ENCODE data around the gene LZTS2.

The LZTS2 gene

DNA sequence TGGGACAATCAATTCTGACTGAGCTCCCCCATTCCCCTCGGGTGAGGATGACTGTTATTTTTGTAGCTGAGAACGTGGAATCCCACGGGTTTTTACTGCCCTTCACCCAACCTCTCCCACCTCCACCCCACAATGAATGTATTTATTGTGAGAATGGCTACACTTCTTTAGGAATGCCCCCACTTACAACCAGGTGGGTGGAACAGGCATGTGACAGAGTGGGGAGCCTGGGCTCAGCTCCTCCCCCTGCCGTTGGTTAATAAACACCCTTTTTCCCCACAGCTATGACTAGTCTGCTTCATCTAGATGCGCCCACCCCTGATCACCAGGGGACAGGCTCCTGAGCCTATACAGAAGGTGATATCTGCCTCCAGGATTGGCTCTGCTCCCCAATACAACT lies 14.3 kb upstream of the LZTS2 start:
- H3K4me3 Mint-ChIP-seq, result no peak overlapping the region
- peaks cover 31% of the 10 kb centered on the region for H3K4me1 Mint-ChIP-seq
- H3K27ac Mint-ChIP-seq, result no peak overlapping the region
- peaks cover 46% of the 10 kb centered on the region for H3K36me3 Mint-ChIP-seq
- H3K27me3 Mint-ChIP-seq, result no peaks in the 10 kb centered on the region
- no peaks in the 10 kb centered on the region for H3K9me3 Mint-ChIP-seq
- ATAC-seq, result no peak

DNA sequence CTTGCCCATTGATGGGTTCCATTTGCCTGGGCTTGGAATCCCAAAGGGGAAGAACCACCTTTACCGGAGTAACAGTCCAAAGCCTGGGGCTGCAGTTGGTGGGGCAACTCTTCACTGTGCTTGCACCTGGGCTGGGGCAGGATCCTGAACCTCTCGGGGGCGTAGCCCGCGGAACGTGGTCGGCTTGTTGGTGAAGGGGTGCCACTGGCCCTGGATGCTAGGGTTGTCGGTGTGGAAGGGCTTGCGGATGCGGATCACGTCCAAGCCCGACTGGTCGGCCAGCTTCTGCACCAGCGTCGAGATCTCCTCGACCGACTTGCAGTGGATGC lies 13.0 kb upstream of the LZTS2 start:
- H3K27me3 Mint-ChIP-seq, result no peaks in the 10 kb centered on the region
- peak overlapping the region; percentile 87 for H3K27ac Mint-ChIP-seq
- H3K4me1 Mint-ChIP-seq, result peaks cover 41% of the 10 kb centered on the region
- H3K4me3 Mint-ChIP-seq, result peak overlapping the region; percentile 92
- ATAC-seq, result no peak
- H3K36me3 Mint-ChIP-seq, result peaks cover 49% of the 10 kb centered on the region
- no peaks in the 10 kb centered on the region for H3K9me3 Mint-ChIP-seq

DNA sequence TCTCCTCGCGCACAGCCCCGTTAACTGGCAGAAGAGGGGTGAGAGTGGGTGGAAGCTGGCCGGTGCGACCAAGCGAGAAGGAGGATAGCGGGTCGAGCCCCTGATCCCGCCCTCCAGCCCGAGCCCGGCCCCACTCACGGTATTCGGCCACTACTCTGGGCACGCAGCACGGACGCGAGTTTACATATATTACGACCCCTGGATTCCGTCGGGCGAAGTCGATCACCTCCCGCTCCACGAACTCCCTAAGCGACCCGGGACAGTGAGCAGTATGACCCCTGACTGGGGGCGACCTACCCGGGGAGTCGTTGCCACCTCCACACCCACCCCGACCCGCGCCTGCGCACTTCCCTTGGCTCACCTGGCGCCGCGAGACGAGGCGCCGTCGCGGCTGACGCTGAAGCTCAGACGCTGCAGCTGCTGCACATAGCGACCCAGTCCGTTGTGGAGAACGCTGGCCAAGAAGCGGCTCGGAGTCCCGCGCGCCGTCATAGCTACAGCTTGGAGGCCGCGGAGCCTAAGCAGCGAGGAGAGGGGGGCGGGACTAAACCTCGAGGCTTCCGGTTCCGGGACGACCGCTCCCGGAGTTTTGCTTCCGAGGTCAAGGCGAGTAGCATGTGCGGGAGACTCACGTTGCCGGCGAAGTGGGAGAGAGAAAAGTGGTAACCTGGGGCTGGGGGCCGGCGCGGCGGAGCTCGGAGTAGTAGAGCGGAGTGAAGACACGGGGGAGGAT lies 12.5 kb upstream of the LZTS2 start, which contains the start of the genes MRPL43 and TWNK:
Gene MRPL43, minus strand, starts transcription at position 546 of the 733 bp plus-strand sequence. Its CDS starts 54 bp downstream, at position 492.
Gene TWNK, plus strand, starts transcription at position 592 of the 733 bp plus-strand sequence. CDS start 668 bp downstream, outside the sequence.
- Mint-ChIP-seq H3K36me3 (peaks cover 46% of the 10 kb centered on the region), H3K4me3 (peak within 1 kb of the TSS; percentile 92), H3K4me1 (peaks cover 41% of the 10 kb centered on the region), H3K9me3 (no peaks in the 10 kb centered on the region), H3K27me3 (no peaks in the 10 kb centered on the region), H3K27ac (peak within 1 kb of the TSS; percentile 87)
- ATAC-seq, result peak; percentile 95

DNA sequence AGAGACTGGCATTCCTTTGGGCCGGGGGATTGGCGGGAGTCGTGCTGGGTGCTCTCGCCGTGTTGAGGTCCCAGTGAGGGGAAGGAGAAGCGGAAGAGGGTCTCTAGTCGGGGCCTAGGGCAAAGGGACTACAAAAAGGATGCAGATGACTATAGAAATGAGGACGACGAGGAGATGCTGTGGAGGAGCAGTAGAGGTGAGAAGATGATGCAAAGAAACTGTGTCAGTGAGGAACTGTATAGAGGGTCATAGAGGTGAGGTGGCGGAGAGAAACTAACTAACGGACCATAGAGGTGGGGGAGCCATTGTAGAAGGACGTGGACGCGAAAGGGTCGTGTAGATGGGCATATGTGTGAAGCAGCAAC lies 11.9 kb upstream of the LZTS2 start:
- Mint-ChIP-seq H3K27ac (peak overlapping the region; percentile 87), H3K9me3 (no peaks in the 10 kb centered on the region), H3K4me1 (peaks cover 41% of the 10 kb centered on the region), H3K36me3 (peaks cover 40% of the 10 kb centered on the region), H3K27me3 (no peaks in the 10 kb centered on the region), H3K4me3 (peak overlapping the region; percentile 92)
- ATAC-seq, result no peak

DNA sequence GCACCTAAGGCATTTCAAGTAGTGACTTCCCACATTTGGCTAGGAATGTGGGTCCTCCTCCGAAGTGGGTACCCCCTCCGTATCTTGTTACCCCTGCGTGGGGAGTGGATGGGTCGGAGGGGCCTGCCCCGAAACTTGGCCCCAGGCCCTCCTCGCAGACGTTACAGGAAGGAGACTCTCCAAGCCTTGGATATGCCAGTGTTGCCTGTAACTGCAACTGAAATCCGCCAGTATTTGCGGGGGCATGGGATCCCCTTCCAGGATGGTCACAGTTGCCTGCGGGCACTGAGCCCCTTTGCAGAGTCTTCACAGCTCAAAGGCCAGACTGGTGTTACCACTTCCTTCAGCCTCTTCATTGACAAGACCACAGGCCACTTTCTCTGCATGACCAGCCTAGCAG lies 11.4 kb upstream of the LZTS2 start:
- peaks cover 41% of the 10 kb centered on the region for H3K36me3 Mint-ChIP-seq
- peaks cover 41% of the 10 kb centered on the region for H3K4me1 Mint-ChIP-seq
- peak overlapping the region; percentile 87 for H3K27ac Mint-ChIP-seq
- peak overlapping the region; percentile 92 for H3K4me3 Mint-ChIP-seq
- no peaks in the 10 kb centered on the region for H3K27me3 Mint-ChIP-seq
- ATAC-seq, result no peak
- no peaks in the 10 kb centered on the region for H3K9me3 Mint-ChIP-seq

DNA sequence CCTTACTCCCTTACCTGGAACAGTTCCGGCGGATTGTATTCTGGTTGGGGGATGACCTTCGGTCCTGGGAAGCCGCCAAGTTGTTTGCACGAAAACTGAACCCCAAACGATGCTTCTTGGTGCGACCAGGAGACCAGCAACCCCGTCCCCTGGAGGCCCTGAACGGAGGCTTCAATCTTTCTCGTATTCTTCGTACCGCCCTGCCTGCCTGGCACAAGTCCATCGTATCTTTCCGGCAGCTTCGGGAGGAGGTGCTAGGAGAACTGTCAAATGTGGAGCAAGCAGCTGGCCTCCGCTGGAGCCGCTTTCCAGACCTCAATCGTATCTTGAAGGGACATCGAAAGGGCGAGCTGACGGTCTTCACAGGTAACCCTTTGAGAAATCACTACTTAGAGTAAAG lies 10.5 kb upstream of the LZTS2 start:
- Mint-ChIP-seq H3K36me3 (peaks cover 40% of the 10 kb centered on the region), H3K4me3 (no peak overlapping the region), H3K9me3 (no peaks in the 10 kb centered on the region), H3K27ac (no peak overlapping the region), H3K27me3 (no peaks in the 10 kb centered on the region), H3K4me1 (peaks cover 40% of the 10 kb centered on the region)
- ATAC-seq, result no peak

DNA sequence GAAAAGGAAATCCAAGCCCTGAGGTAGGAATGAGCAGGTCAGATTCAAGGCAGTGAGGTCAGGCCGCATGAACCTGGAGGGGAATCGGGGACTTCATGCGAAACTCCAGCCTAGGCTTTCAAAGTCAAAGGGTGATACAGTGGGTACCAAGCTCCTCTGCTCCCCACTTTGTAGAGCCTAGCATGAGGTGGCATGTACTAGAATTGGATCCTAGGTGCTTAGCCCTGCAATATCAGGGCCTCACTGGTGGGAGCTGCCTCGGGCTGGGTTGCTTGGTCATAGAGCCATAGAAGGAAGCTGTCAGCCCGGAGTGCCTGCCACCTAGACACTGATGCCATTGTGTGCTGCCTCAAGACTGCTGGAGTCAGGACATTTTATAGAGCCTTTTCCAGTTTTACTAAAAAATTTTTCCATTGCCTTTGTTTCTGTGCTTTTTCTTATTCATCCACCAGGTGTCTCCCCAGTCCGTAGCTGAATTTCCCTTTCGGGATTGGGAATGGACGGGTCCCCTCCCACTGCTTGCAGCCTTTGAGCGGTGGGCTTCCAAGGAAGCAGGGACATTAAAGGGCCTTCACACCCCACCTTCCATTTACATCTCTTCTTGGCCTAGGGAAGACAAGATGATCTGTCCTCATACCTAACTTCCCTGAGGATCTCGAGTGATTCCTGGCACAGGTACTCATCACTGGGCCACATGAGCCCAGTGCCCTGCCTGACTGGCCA lies 5.5 kb upstream of the LZTS2 start:
- Mint-ChIP-seq H3K27ac (peak overlapping the region; percentile 63), H3K9me3 (no peaks in the 10 kb centered on the region), H3K4me1 (peaks cover 32% of the 10 kb centered on the region), H3K36me3 (peaks cover 32% of the 10 kb centered on the region), H3K27me3 (no peaks in the 10 kb centered on the region), H3K4me3 (no peak overlapping the region)
- ATAC-seq, result no peak

DNA sequence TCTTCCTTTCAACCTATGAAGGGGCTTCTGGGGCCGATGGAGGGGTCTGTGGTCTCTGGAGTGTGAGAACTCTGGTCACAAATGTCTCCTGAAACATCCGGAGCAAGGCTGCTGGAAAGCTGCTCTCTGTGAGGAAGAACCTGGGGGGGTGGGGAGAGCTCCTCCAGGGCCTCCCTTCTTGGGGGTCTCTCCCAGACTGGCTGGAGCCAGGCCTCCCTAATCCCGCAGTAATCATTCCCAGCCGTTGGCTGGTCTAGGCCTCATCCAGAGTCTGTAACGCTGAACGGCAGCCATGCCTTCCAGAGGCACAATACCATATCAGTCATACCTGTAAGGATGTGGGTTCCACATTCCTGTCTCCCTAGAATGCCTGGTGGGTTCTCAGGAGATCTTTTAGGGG lies 4.4 kb upstream of the LZTS2 start:
- Mint-ChIP-seq H3K27me3 (no peaks in the 10 kb centered on the region), H3K4me1 (peaks cover 32% of the 10 kb centered on the region), H3K36me3 (peaks cover 32% of the 10 kb centered on the region), H3K9me3 (no peaks in the 10 kb centered on the region), H3K4me3 (no peak overlapping the region), H3K27ac (peak overlapping the region; percentile 76)
- no peak for ATAC-seq

DNA sequence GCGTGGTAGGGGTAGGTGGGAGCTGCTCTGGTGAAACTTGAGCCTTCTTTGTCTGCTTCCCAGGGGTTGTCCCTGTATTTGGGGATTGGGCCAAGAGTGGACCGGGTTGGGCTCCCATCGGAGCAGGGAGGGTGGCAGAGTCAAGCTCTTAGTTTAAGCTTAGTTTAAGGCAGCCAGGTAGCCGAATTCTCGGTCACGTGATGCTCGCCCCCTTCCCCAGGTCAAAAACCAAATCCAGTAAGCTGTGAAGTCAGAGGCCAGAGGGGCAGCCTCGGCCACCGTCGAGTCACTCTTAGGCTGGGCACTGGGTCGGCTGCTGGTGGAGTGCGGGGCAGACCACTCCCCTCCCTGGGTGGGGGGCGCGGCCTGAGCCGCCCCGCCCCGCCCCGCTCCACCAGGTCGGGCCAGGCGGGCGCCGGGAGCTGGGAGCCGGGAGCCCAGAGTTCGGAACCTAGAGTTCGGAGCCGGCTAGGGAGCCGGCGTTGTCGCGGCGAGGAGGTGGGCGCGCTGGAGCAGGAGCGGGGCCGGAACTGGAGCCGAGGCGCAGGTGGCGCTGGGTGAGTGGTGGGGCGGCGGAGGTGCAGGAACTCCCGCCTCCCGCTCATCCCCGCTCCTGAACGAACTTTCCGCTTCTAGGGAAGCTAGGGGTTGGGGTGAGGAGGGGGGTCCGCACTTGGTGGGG lies 2.8 kb upstream of the LZTS2 start:
- peak; percentile 46 for ATAC-seq
- no peaks in the 10 kb centered on the region for H3K27me3 Mint-ChIP-seq
- peak overlapping the region; percentile 76 for H3K27ac Mint-ChIP-seq
- no peaks in the 10 kb centered on the region for H3K9me3 Mint-ChIP-seq
- peaks cover 19% of the 10 kb centered on the region for H3K36me3 Mint-ChIP-seq
- peak overlapping the region; percentile 80 for H3K4me3 Mint-ChIP-seq
- H3K4me1 Mint-ChIP-seq, result peaks cover 29% of the 10 kb centered on the region

DNA sequence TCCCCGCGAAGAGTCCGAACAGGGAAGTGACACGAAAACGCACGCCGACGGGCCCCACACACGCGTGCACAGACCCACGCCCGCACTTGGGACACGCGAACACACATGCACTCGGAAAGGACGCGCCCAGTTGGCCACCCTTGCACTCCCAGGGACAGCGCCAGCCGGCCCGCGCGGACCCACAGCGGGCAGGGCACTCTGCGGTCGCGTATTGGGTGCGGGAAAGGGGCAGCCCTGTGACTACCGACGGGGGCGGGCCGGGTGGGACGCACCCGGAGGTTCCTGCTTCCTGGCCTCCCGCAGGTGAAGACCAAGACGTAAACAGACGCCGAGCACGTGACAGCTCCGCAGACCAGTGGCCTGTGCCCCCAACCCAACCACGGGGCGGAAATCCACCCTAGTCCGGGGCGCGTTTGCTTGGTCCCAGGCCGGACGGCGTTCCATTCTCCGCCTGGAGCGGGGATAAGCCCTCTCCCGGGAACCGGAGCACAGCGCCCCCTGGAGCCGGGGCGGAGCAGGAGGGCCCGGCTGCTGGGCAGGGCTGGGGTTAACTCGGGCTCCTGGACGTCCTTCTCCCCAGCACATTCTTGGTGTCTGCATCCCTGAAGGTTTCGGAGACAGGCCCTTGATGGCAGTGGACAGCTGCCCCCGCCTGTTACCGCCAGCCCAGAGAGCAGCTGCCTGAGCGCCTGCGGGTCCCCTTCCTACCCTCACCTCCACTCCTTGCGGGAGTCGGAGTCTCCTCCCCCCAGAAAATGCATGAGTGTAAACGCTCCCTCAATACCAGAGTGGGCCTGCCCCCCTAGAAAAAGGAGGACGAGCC lies 2.0 kb upstream of the LZTS2 start:
- Mint-ChIP-seq H3K4me3 (peak overlapping the region; percentile 80), H3K9me3 (no peaks in the 10 kb centered on the region), H3K4me1 (peaks cover 29% of the 10 kb centered on the region), H3K36me3 (peaks cover 19% of the 10 kb centered on the region), H3K27me3 (no peaks in the 10 kb centered on the region), H3K27ac (peak overlapping the region; percentile 76)
- peak; percentile 63 for ATAC-seq

DNA sequence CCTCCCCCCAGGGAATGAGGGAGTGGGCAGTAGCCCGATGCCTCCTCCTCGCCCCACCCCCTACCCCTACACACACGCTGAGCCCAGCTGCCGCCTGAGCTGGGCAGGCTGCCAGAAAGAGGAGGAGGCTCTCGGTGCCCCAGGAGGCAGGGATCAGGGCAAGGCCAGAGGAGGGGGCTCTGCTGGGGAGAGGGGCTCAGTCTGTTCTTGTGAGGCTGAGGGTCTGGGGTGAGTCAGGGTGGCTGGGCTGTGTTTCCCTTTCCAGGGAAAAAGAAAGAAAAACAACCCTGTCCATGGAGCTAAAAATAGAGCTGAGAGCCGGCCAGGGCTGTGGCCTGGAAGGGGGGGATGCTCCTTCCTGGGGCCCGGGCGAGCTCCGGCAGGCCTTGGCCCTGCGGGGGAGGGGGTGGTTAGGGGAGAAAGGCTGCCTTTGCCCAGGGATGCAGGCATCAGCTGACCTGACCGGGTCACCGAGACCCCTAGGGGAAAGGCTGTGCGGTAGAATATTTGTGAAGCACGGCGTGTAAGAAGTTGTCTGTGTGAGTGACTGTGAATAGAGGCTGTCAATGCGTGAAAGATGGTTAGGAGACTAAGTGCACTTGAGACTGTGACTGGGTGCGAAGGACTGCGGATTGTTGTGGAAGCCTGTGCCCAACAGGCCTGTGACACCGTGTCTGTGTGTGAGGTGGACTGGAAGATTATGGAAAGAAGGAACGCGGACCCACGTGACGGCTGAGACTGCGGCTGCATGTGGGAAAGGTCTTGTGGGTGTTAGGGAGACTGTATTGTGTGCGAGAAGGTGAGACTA lies 1.2 kb upstream of the LZTS2 start:
- Mint-ChIP-seq H3K27ac (peak overlapping the region; percentile 76), H3K4me1 (peaks cover 29% of the 10 kb centered on the region), H3K4me3 (peak overlapping the region; percentile 80), H3K36me3 (peaks cover 12% of the 10 kb centered on the region), H3K27me3 (no peaks in the 10 kb centered on the region), H3K9me3 (no peaks in the 10 kb centered on the region)
- peak; percentile 56 for ATAC-seq

DNA sequence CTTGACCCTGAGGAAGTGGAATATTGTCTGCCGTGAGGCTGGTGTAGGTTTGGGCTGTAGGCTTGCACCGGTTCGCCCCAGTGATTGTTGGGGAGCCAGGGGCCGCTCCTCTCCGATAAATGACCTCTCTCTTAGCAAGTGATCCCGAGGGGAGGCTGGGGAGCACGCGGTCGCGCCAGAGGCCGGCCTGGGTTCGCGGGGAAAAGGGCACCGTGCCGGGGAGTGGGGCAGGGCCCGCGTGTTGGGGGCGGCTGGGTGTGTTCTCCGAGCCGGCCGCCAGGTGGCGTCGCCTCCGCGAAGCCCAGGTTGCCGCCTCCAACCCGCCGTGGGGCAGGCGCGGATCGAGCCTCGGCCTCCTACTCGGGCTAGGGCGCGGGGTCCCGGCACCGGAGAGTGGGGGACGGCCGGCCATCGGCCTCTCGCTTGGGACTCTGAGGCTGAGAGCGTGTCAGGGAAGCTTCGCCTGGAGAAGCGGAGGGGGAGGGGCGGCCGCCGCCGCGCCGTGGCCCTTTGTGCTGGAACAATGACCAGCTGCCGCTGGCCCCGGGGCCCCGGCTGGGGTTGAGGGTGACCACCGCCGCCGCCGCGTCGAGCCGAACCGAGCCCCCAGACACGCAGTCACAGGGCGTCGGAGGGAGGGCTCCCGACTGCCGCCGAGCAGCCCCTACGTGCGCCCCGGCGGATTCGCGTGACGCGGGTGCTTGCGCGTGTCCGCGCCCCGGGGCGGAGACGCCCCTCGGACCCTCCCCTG lies 442 bp upstream of the LZTS2 start:
- Mint-ChIP-seq H3K27me3 (no peaks in the 10 kb centered on the region), H3K27ac (peak overlapping the region; percentile 76), H3K4me1 (peaks cover 29% of the 10 kb centered on the region), H3K36me3 (peaks cover 7% of the 10 kb centered on the region), H3K4me3 (peak overlapping the region; percentile 80), H3K9me3 (no peaks in the 10 kb centered on the region)
- peak; percentile 77 for ATAC-seq

DNA sequence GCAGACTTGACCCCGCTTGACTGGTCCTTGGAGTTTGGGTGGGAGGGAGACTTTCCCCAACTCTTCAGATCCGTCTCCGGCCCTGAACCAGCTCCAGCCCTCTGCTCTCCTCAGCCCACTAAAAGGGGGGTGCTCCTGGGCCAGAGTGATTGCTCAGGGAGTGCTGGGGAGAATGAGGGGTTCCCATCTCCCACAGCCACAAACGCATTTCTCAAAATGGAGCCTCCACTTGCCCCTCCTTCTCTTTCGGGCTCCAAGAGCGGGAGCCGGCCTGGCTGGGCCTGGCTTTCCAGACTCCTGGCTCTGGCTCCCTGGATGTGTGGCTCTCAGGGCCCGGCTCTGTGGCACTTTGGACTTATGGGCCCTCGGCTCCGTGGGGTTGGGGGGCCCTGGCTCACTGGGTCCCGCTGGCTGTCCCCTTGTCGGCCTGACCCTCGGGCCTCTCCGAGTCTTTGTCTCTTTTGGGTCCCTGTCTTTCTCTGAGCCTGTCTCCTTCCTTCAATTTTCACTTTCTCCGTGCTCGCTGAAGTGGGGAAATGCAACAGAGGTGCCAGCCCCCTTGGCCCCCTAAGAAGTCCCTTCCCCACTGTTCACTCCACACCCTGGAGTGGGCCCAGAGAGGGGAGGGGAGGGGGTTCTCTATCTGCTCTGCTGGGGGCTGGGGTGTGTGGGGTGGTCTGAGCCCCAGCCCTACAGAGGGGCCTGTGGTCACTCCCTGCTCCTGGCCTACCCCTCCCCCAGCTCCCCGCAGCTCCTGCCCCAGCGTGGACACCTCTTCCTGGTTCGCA lies 713 bp downstream of the LZTS2 start:
- ATAC-seq, result no peak
- peak overlapping the region; percentile 33 for H3K27ac Mint-ChIP-seq

More for the DNA sequence above, 713 bp downstream of the LZTS2 start:
- Mint-ChIP-seq H3K27me3 (no peaks in the 10 kb centered on the region), H3K36me3 (no peaks in the 10 kb centered on the region), H3K4me3 (peak overlapping the region; percentile 69), H3K9me3 (no peaks in the 10 kb centered on the region), H3K4me1 (peaks cover 29% of the 10 kb centered on the region)

Data from stimulated activated memory B cell treated with anti-CD40 and anti-IgM and Interleukin-4, amounts not matched to agents 10 μg/mL and 1 μg/mL and 100 μg/mL, for 72 hours (primary cell).